ENCODE results near the gene TMEM43.

The TMEM43 gene

GRCh38 chr3:14122301-14122700, 2.6 kb upstream of the TMEM43 start:
- no peak for DNase-seq (ENCODE audit: low read depth in 2 of 2)

GRCh38 chr3:14123308-14124222, 1.3 kb upstream of the TMEM43 start:
- no peak for DNase-seq (ENCODE audit: low read depth in 2 of 2)

GRCh38 chr3:14124223-14124614, 633 bp upstream of the TMEM43 start:
- peak in 1 of 2 donors; percentile 25 for DNase-seq (ENCODE audit: low read depth in 2 of 2)

- DNase-seq (ENCODE audit: low read depth in 2 of 2): peak in 1 of 2 donors; percentile 42
These were observed 553 bp downstream of the TMEM43 start for GRCh38 chr3:14125193-14126016.

GRCh38 chr3:14126017-14126886, 1.4 kb downstream of the TMEM43 start:
- DNase-seq (ENCODE audit: low read depth in 2 of 2): no peak

GRCh38 chr3:14126887-14127505, 2.1 kb downstream of the TMEM43 start:
- no peak for DNase-seq (ENCODE audit: low read depth in 2 of 2)

GRCh38 chr3:14127516-14128161, 2.8 kb downstream of the TMEM43 start:
- no peak for DNase-seq (ENCODE audit: low read depth in 2 of 2)

GRCh38 chr3:14128724-14129123, 3.9 kb downstream of the TMEM43 start:
- no peak for DNase-seq (ENCODE audit: low read depth in 2 of 2)

GRCh38 chr3:14129296-14129695, 4.4 kb downstream of the TMEM43 start:
- DNase-seq (ENCODE audit: low read depth in 2 of 2): no peak

- no peak for DNase-seq (ENCODE audit: low read depth in 2 of 2)
These were observed 5.4 kb downstream of the TMEM43 start for GRCh38 chr3:14130230-14130629.

- DNase-seq (ENCODE audit: low read depth in 2 of 2): no peak
These were observed 5.9 kb downstream of the TMEM43 start for GRCh38 chr3:14130707-14131106.

GRCh38 chr3:14131134-14131533, 6.3 kb downstream of the TMEM43 start:
- no peak for DNase-seq (ENCODE audit: low read depth in 2 of 2)

GRCh38 chr3:14132120-14132519, 7.3 kb downstream of the TMEM43 start:
- DNase-seq (ENCODE audit: low read depth in 2 of 2): no peak

GRCh38 chr3:14132689-14133088, 7.8 kb downstream of the TMEM43 start:
- DNase-seq (ENCODE audit: low read depth in 2 of 2): no peak

- DNase-seq (ENCODE audit: low read depth in 2 of 2): no peak
These were observed 8.4 kb downstream of the TMEM43 start for GRCh38 chr3:14133188-14133800.

- no peak for DNase-seq (ENCODE audit: low read depth in 2 of 2)
These were observed 9.0 kb downstream of the TMEM43 start for GRCh38 chr3:14133876-14134275.

GRCh38 chr3:14134291-14134690, 9.4 kb downstream of the TMEM43 start:
- DNase-seq (ENCODE audit: low read depth in 2 of 2): no peak

- no peak for DNase-seq (ENCODE audit: low read depth in 2 of 2)
These were observed 10.7 kb downstream of the TMEM43 start for GRCh38 chr3:14135581-14135980.

- DNase-seq (ENCODE audit: low read depth in 2 of 2): no peak
These were observed 12.2 kb downstream of the TMEM43 start for GRCh38 chr3:14137004-14137403.

- no peak for DNase-seq (ENCODE audit: low read depth in 2 of 2)
These were observed 12.6 kb downstream of the TMEM43 start for GRCh38 chr3:14137445-14137844.
